ENCODE results near the gene OAT. TPM values are rescaled to one million over a fixed set of nuclear protein-coding genes. Genes with fewer than 3 reads are reported as not detected.
A peak's percentile ranks its signal among the peaks of the same experiment; 100 is the strongest.

OAT gene
- total RNA-seq, 4 donors from 2014 or later = 155 to 1,170 (median 625) TPM

- peaks cover 0 to 38% of the 10 kb centered on the region in 2 donors for H3K27me3 ChIP-seq
- no peak for TF ChIP-seq POLR2A (IDR thresholded peaks at IDR 0.05)
- TF ChIP-seq CTCF (IDR thresholded peaks at IDR 0.05) = no peak
- no peak for DNase-seq
Measured at GRCh38 chr10:124450012-124450782, 31.5 kb upstream of the OAT start, which contains the start of gene NKX1-2. NKX1-2 (minus strand) TSS chr10:124450035; CDS start chr10:124449943, 92 bp downstream.

GRCh38 chr10:124449170-124450011, 30.7 kb upstream of the OAT start:
- peaks cover 0 to 38% of the 10 kb centered on the region in 2 donors for H3K27me3 ChIP-seq
- no peak overlapping the region for H3K27ac ChIP-seq
- H3K4me1 ChIP-seq = peaks cover 0 to 33% (median 8%) of the 10 kb centered on the region in 4 donors
- no peak for DNase-seq
- H3K9me3 ChIP-seq = no peaks in the 10 kb centered on the region
- peak overlapping the region in 3 of 4 donors; percentile 22 to 46 (median 45) for H3K4me3 ChIP-seq
- no peaks in the 10 kb centered on the region for H3K36me3 ChIP-seq
- no peak for TF ChIP-seq CTCF (IDR thresholded peaks at IDR 0.05)
- no peak for TF ChIP-seq POLR2A (IDR thresholded peaks at IDR 0.05)

More at GRCh38 chr10:124450012-124450782, 31.5 kb upstream of the OAT start, which contains the start of gene NKX1-2:
- H3K9me3 ChIP-seq = no peaks in the 10 kb centered on the region
- H3K4me1 ChIP-seq = peaks cover 0 to 33% (median 8%) of the 10 kb centered on the region in 4 donors
- no peak within 1 kb of the TSS for H3K27ac ChIP-seq
- peak within 1 kb of the TSS in 3 of 4 donors; percentile 22 to 46 (median 45) for H3K4me3 ChIP-seq
- no peaks in the 10 kb centered on the region for H3K36me3 ChIP-seq

- no peak for DNase-seq
- Histone ChIP-seq H3K9me3 (no peaks in the 10 kb centered on the region), H3K36me3 (no peaks in the 10 kb centered on the region), H3K4me3 (no peak overlapping the region), H3K4me1 (peaks cover 0 to 33% (median 8%) of the 10 kb centered on the region in 4 donors), H3K27ac (no peak overlapping the region), H3K27me3 (peaks cover 0 to 38% of the 10 kb centered on the region in 2 donors)
- TF ChIP-seq CTCF (IDR thresholded peaks at IDR 0.05) = no peak
- TF ChIP-seq POLR2A (IDR thresholded peaks at IDR 0.05) = no peak
Measured at GRCh38 chr10:124448696-124449169, 30.0 kb upstream of the OAT start.

GRCh38 chr10:124447751-124448466, 29.2 kb upstream of the OAT start:
- DNase-seq = peak in 2 of 3 donors; percentile 56 to 61
- Histone ChIP-seq H3K27me3 (peaks cover 0 to 38% of the 10 kb centered on the region in 2 donors), H3K27ac (no peak overlapping the region), H3K4me1 (peaks cover 0 to 33% (median 8%) of the 10 kb centered on the region in 4 donors), H3K9me3 (no peaks in the 10 kb centered on the region), H3K4me3 (peak overlapping the region in 3 of 4 donors; percentile 14 to 54 (median 50)), H3K36me3 (no peaks in the 10 kb centered on the region)
- no peak for TF ChIP-seq CTCF (IDR thresholded peaks at IDR 0.05)
- no peak for TF ChIP-seq POLR2A (IDR thresholded peaks at IDR 0.05)

All from Peyer's patch (tissue), 4 donors.